ENCODE data around the gene SEPTIN12.

DNA sequence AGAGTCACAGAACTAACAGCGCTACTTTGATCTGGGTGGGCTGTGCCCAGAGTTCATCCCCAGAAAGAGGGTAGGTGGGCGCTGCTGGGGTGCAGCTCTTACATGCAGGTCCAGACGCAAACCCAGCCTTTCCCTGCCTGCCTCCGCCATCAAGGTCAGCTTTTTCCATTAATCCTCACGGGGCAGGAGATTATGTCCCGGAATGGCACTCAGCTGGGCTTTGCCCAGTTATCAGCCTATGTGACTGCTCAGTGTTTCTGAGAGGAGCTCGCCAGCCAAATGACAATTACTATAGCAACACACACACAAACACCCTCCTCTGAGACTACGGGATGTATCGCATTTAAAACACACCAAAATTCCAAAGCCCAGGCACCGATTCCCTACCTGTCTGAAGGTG, 38.8 kb upstream of the SEPTIN12 start:
- TF ChIP-seq, protein P1, sequence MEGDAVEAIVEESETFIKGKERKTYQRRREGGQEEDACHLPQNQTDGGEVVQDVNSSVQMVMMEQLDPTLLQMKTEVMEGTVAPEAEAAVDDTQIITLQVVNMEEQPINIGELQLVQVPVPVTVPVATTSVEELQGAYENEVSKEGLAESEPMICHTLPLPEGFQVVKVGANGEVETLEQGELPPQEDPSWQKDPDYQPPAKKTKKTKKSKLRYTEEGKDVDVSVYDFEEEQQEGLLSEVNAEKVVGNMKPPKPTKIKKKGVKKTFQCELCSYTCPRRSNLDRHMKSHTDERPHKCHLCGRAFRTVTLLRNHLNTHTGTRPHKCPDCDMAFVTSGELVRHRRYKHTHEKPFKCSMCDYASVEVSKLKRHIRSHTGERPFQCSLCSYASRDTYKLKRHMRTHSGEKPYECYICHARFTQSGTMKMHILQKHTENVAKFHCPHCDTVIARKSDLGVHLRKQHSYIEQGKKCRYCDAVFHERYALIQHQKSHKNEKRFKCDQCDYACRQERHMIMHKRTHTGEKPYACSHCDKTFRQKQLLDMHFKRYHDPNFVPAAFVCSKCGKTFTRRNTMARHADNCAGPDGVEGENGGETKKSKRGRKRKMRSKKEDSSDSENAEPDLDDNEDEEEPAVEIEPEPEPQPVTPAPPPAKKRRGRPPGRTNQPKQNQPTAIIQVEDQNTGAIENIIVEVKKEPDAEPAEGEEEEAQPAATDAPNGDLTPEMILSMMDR (IDR thresholded peaks at IDR 0.05; ENCODE audit: low read length), result no peak
- no peak for TF ChIP-seq EZH2 (optimal IDR thresholded peaks at IDR 0.05; ENCODE audit: low read depth, low read length)

Measured in MM.1S (cell line).